GM12878 (cell line): ENCODE results near the gene NNAT. TPM values are rescaled to one million over a fixed set of nuclear protein-coding genes. Genes with fewer than 3 reads are reported as not detected.

Experiments
- ATAC-seq: fragments of 200-7000 bp; cut with Tn5 transposase; 3 replicates; pipeline ENCODE4 v1.9.1; 2020; ENCODE audit warnings: mild to moderate bottlenecking, moderate library complexity
- BruUV-seq: library from RNA; stranded (reverse); fragments of 400-500 nt; replicated peaks from 2 replicates; lab custom pipeline; 2021; lab: Mats Ljungman, UMichigan
- CTCF ChIA-PET: fragments of 300-600 bp; sonication (Branson Sonifier 250); formaldehyde crosslinking; extraction: SDS; loops from one replicate; lab custom pipeline; 2021; ENCODE audit warnings: inconsistent platforms; lab: Yijun Ruan, JAX
- POLR2A ChIA-PET: fragments of 350-600 bp; formaldehyde crosslinking; extraction: SDS; loops from one replicate; lab custom pipeline; 2021; ENCODE audit warnings: inconsistent platforms; lab: Charles Lee
- RAD21 ChIA-PET: fragments of 300-600 bp; sonication (Branson Sonifier 250); formaldehyde crosslinking; loops from one replicate; lab custom pipeline; 2023; ENCODE audit warnings: antibody characterized with exemption; ENCODE audit not compliant: unreplicated experiment; lab: Charles Lee
- SMC1A ChIA-PET: fragments of 300-600 bp; sonication (Branson Sonifier 250); formaldehyde crosslinking; loops from one replicate; lab custom pipeline; 2023; ENCODE audit not compliant: unreplicated experiment, uncharacterized antibody; lab: Charles Lee
- DNase-seq: peaks from one replicate; pipeline ENCODE4 v3.0.0-alpha.2; 2011; ENCODE audit warnings: low read depth, low spot score
- FAIRE-seq: peaks from 3 replicates; lab custom pipeline; 2011; peaks lifted over from hg19 to GRCh38; lab: Jason Lieb, UNC
- H2AFZ ChIP-seq: 2 replicates; pipeline ENCODE4 v1.6.0; 2011; ENCODE audit warnings: low read depth, low read length, control low read depth; ENCODE audit not compliant: control insufficient read depth
- H3K27ac ChIP-seq: 2 replicates; pipeline ENCODE4 v1.5.1; 2011; ENCODE audit warnings: control low read depth; ENCODE audit not compliant: control insufficient read depth, insufficient read depth
- H3K27me3 ChIP-seq, 2 experiments: replicated peaks in 1 of 2; 2 replicates each; pipeline versions ENCODE4 v1.6.0 to v1.6.1; 2011; ENCODE audit warnings: low read length in 1 of 2; ENCODE audit not compliant: control insufficient read depth in 2 of 2, insufficient read depth in 2 of 2
- H3K36me3 ChIP-seq, 2 experiments: 2 replicates each; pipeline ENCODE4 v1.5.1; 2011; ENCODE audit warnings: low read length in 1 of 2; ENCODE audit not compliant: control insufficient read depth in 2 of 2, insufficient read depth in 2 of 2
- H3K4me1 ChIP-seq: 2 replicates; pipeline ENCODE4 v1.6.1; 2011; ENCODE audit warnings: mild to moderate bottlenecking, low read length, moderate library complexity, mixed read lengths; ENCODE audit not compliant: control insufficient read depth, insufficient read depth
- H3K4me2 ChIP-seq: 2 replicates; pipeline ENCODE4 v1.6.0; 2011; ENCODE audit warnings: control low read depth; ENCODE audit not compliant: control insufficient read depth, insufficient read depth
- H3K4me3 ChIP-seq: fragments of 200-600 bp; sonication (generic); 2 replicates; pipeline ENCODE4 v1.5.1; 2016
- H3K79me2 ChIP-seq: 2 replicates; pipeline ENCODE4 v1.6.0; 2011; ENCODE audit warnings: low read length; ENCODE audit not compliant: control insufficient read depth, insufficient read depth
- H3K9ac ChIP-seq: 2 replicates; pipeline ENCODE4 v1.8.0; 2011; ENCODE audit warnings: low read length, control low read depth, mixed read lengths; ENCODE audit not compliant: control insufficient read depth, insufficient read depth
- H3K9me3 ChIP-seq: replicated peaks from 3 replicates; pipeline ENCODE4 v1.5.1; 2011; ENCODE audit warnings: mild to moderate bottlenecking, low read length; ENCODE audit not compliant: control insufficient read depth, insufficient read depth
- H4K20me1 ChIP-seq: 2 replicates; pipeline ENCODE4 v1.6.0; 2011; ENCODE audit not compliant: control insufficient read depth, insufficient read depth
- ASH2L ChIP-seq: fragments of 300-600, 200-600 bp; sonication (generic); IDR thresholded peaks from 2 replicates; pipeline ENCODE4 v1.6.1; 2017; ENCODE audit warnings: low read depth, mild to moderate bottlenecking, borderline replicate concordance
- BCL3 ChIP-seq: IDR thresholded peaks from 2 replicates; pipeline ENCODE4 v1.6.1; 2011; ENCODE audit warnings: borderline replicate concordance, low read depth, mild to moderate bottlenecking, moderate library complexity, low read length; ENCODE audit not compliant: insufficient read depth, poor library complexity, severe bottlenecking
- E2F4 ChIP-seq: IDR thresholded peaks from 2 replicates; pipeline ENCODE4 v1.6.1; 2012; ENCODE audit warnings: low read depth, low read length, improper control_type of control experiment
- ETV6 ChIP-seq, 2 experiments: fragments of 450-650 bp in 1 of 2; IDR thresholded peaks in 1 of 2; conservative IDR thresholded peaks in 1 of 2; 2 replicates each; pipeline ENCODE4 v1.6.1; 2014; ENCODE audit warnings: antibody characterized with exemption in 1 of 2, borderline replicate concordance in 1 of 2, low read depth in 1 of 2, mild to moderate bottlenecking in 1 of 2, moderate library complexity in 1 of 2
- HCFC1 ChIP-seq: fragments of 150-350 bp; IDR thresholded peaks from 2 replicates; pipeline ENCODE4 v1.6.1; 2014; ENCODE audit warnings: low read length
- MLLT1 ChIP-seq: fragments of 450-650 bp; IDR thresholded peaks from 2 replicates; pipeline ENCODE4 v1.6.1; 2016; ENCODE audit warnings: mild to moderate bottlenecking
- MTA3 ChIP-seq: IDR thresholded peaks from 2 replicates; pipeline ENCODE4 v1.6.1; 2012; ENCODE audit warnings: low read length, inconsistent platforms, borderline replicate concordance
- NBN ChIP-seq: fragments of 450-650 bp; IDR thresholded peaks from 2 replicates; pipeline ENCODE4 v1.6.1; 2016
- NR2C2 ChIP-seq: IDR thresholded peaks from 2 replicates; pipeline ENCODE4 v1.6.1; 2011; ENCODE audit warnings: borderline replicate concordance, low read depth; ENCODE audit not compliant: control insufficient read depth, insufficient read length
- RUNX3 ChIP-seq: IDR thresholded peaks from 2 replicates; pipeline ENCODE4 v1.6.1; 2012; ENCODE audit warnings: low read length, inconsistent platforms
- SMARCA5 ChIP-seq: fragments of 450-650 bp; IDR thresholded peaks from 2 replicates; pipeline ENCODE4 v1.6.1; 2017; ENCODE audit warnings: mild to moderate bottlenecking
- SMC3 ChIP-seq: IDR thresholded peaks from 2 replicates; pipeline ENCODE4 v1.6.1; 2011; ENCODE audit warnings: low read length, improper control_type of control experiment, borderline replicate concordance
- USF1 ChIP-seq: IDR thresholded peaks from 2 replicates; pipeline ENCODE4 v1.6.1; 2011; ENCODE audit warnings: borderline replicate concordance, low read depth, mild to moderate bottlenecking, moderate library complexity, mixed read lengths, low read length; ENCODE audit not compliant: insufficient read depth; ENCODE audit errors: extremely low read length
- ZNF687 ChIP-seq: fragments of 450-650 bp; IDR thresholded peaks from 2 replicates; pipeline ENCODE4 v1.6.1; 2017; ENCODE audit warnings: mild to moderate bottlenecking, moderate library complexity
- ZZZ3 ChIP-seq: IDR thresholded peaks from 2 replicates; pipeline ENCODE4 v1.6.1; 2011; ENCODE audit warnings: low read depth; ENCODE audit not compliant: control insufficient read depth, insufficient read length
- WGBS: methylation state at CpG from one replicate; pipeline ENCODE4 v1.1.6; 2016; ENCODE audit warnings: low lambda C conversion rate; ENCODE audit not compliant: insufficient replicate concordance, insufficient coverage; ENCODE audit errors: missing lambda C conversion rate; 5-methylcytosine and 5-hydroxymethylcytosine counted together
- in situ Hi-C: fragments of 300-500 bp; cut with MboI; formaldehyde crosslinking; loops from 9 replicates; pipeline ENCODE4 v1.14.3; 2018; ENCODE audit warnings: mixed read lengths
- intact Hi-C: fragments of 100-400 bp; cut with micrococcal nuclease; formaldehyde crosslinking; loops from one replicate; pipeline ENCODE4 v1.14.2; 2022; ENCODE audit not compliant: unreplicated experiment
- polyA plus RNA-seq, 11 experiments: library from polyadenylated mRNA; depleted of rRNA in 4 of 11; unstranded in 6 of 11; stranded (reverse) in 5 of 11; fragments of >200 nt; fragmentation: Nextera tagmentation in 4 of 11; fragmentation: Illumina TruSeq in 1 of 11; extraction: Ambion mirVana in 4 of 11; extraction: Trizol in 1 of 11; gene quantifications; 1 replicate in 1 of 11; 2 replicates in 10 of 11; pipeline versions ENCODE4 v1.2.1 to v1.2.3, GENCODE V29; 2011 to 2016; ENCODE audit warnings: inconsistent platforms in 2 of 11, missing spikeins in 2 of 11, low read depth in 1 of 11
- total RNA-seq, 4 experiments: library from RNA; depleted of rRNA in 3 of 4; stranded (reverse); fragments of >200 nt in 3 of 4; fragmentation: Illumina TruSeq in 1 of 4; extraction: Trizol in 1 of 4; gene quantifications; 2 replicates each; pipeline versions ENCODE4 v1.2.1 to v1.2.3, GENCODE V29; 2013 to 2021

NNAT gene
- total and polyA plus RNA-seq, 10 of the 15 experiments (the other 5 are each of a cell fraction or from before 2014, with no cell fraction given), result 0.22 to 0.99 (median 0.42) TPM; not detected in 7

- ChIA-PET CTCF (interaction anchor here (1.1 to 2.9 kb wide), 2 partner anchors 8 to 24 kb away, joined by 5 to 11 read pairs; no protein-coding TSS in a partner anchor), SMC1A (no interaction called here), RAD21 (no interaction called here), POLR2A (interaction anchor here (0.6 kb wide), 1 partner anchor 39 kb away, joined by 5 read pairs; no protein-coding TSS in a partner anchor)
- Histone ChIP-seq H3K79me2 (no peaks in the 10 kb centered on the region), H3K4me2 (no peak overlapping the region), H2AFZ (no peak overlapping the region), H3K9ac (no peak overlapping the region), H3K9me3 (no peaks in the 10 kb centered on the region), H3K4me3 (no peak overlapping the region), H3K4me1 (0 out of 2 replicates have a peak, but pooled peaks cover 3% of the 10 kb centered on the region), H3K36me3 (peaks cover 6 to 8% of the 10 kb centered on the region in 2 experiments; a peak in 3 of 4 replicates), H4K20me1 (no peaks in the 10 kb centered on the region; the same call in 1 of the 2 replicates), H3K27ac (no peak overlapping the region), H3K27me3 (no peaks in the 10 kb centered on the region)
- intact Hi-C loops (no loop called here), in situ Hi-C loops (no loop called here)
- no peak for ATAC-seq
- WGBS, result 75% methylated on average over 5 of the region's 5 CpGs
- no TSS peak for BruUV-seq
- FAIRE-seq, result no peak
- no peak for DNase-seq
- TF ChIP-seq ETV6 (conservative IDR thresholded peaks at IDR 0.05 in 1 of 2, IDR thresholded peaks at IDR 0.05 in 1 of 2; ENCODE audit: borderline replicate concordance in 1 of 2, low read depth in 1 of 2), result no peak
- TF ChIP-seq RUNX3, result no peak
- TF ChIP-seq NBN, result no peak
- TF ChIP-seq E2F4, result no peak
- no peak for TF ChIP-seq SMC3
- no peak for TF ChIP-seq NR2C2
- TF ChIP-seq BCL3, result no peak
- TF ChIP-seq ZNF687, result no peak
- TF ChIP-seq ZZZ3, result no peak
- TF ChIP-seq SMARCA5, result no peak
- no peak for TF ChIP-seq ASH2L
- TF ChIP-seq HCFC1, result no peak
- TF ChIP-seq MTA3, result no peak
- TF ChIP-seq USF1, result no peak
- no peak for TF ChIP-seq MLLT1
Observed at GRCh38 chr20:37510226-37510625, 10.8 kb upstream of the NNAT start.
